GM12878 (cell line): Measurements from ENCODE around the gene CRYGN. TPM values are rescaled to one million over a fixed set of nuclear protein-coding genes. Genes with fewer than 3 reads are reported as not detected.

Experiments
- ATAC-seq: fragments of 200-7000 bp; cut with Tn5 transposase; 3 replicates; pipeline ENCODE4 v1.9.1; 2020; ENCODE audit warnings: mild to moderate bottlenecking, moderate library complexity
- BruUV-seq: library from RNA; stranded (reverse); fragments of 400-500 nt; replicated peaks from 2 replicates; lab custom pipeline; 2021; lab: Mats Ljungman, UMichigan
- CTCF ChIA-PET: fragments of 300-600 bp; sonication (Branson Sonifier 250); formaldehyde crosslinking; extraction: SDS; loops from one replicate; lab custom pipeline; 2021; ENCODE audit warnings: inconsistent platforms; lab: Yijun Ruan, JAX
- POLR2A ChIA-PET: fragments of 350-600 bp; formaldehyde crosslinking; extraction: SDS; loops from one replicate; lab custom pipeline; 2021; ENCODE audit warnings: inconsistent platforms; lab: Charles Lee
- RAD21 ChIA-PET: fragments of 300-600 bp; sonication (Branson Sonifier 250); formaldehyde crosslinking; loops from one replicate; lab custom pipeline; 2023; ENCODE audit warnings: antibody characterized with exemption; ENCODE audit not compliant: unreplicated experiment; lab: Charles Lee
- SMC1A ChIA-PET: fragments of 300-600 bp; sonication (Branson Sonifier 250); formaldehyde crosslinking; loops from one replicate; lab custom pipeline; 2023; ENCODE audit not compliant: unreplicated experiment, uncharacterized antibody; lab: Charles Lee
- DNase-seq: peaks from one replicate; pipeline ENCODE4 v3.0.0-alpha.2; 2011; ENCODE audit warnings: low read depth, low spot score
- FAIRE-seq: peaks from 3 replicates; lab custom pipeline; 2011; peaks lifted over from hg19 to GRCh38; lab: Jason Lieb, UNC
- H2AFZ ChIP-seq: 2 replicates; pipeline ENCODE4 v1.6.0; 2011; ENCODE audit warnings: low read depth, low read length, control low read depth; ENCODE audit not compliant: control insufficient read depth
- H3K27ac ChIP-seq: 2 replicates; pipeline ENCODE4 v1.5.1; 2011; ENCODE audit warnings: control low read depth; ENCODE audit not compliant: control insufficient read depth, insufficient read depth
- H3K27me3 ChIP-seq, 2 experiments: replicated peaks in 1 of 2; 2 replicates each; pipeline versions ENCODE4 v1.6.0 to v1.6.1; 2011; ENCODE audit warnings: low read length in 1 of 2; ENCODE audit not compliant: control insufficient read depth in 2 of 2, insufficient read depth in 2 of 2
- H3K36me3 ChIP-seq, 2 experiments: 2 replicates each; pipeline ENCODE4 v1.5.1; 2011; ENCODE audit warnings: low read length in 1 of 2; ENCODE audit not compliant: control insufficient read depth in 2 of 2, insufficient read depth in 2 of 2
- H3K4me1 ChIP-seq: 2 replicates; pipeline ENCODE4 v1.6.1; 2011; ENCODE audit warnings: mild to moderate bottlenecking, low read length, moderate library complexity, mixed read lengths; ENCODE audit not compliant: control insufficient read depth, insufficient read depth
- H3K4me2 ChIP-seq: 2 replicates; pipeline ENCODE4 v1.6.0; 2011; ENCODE audit warnings: control low read depth; ENCODE audit not compliant: control insufficient read depth, insufficient read depth
- H3K4me3 ChIP-seq: fragments of 200-600 bp; sonication (generic); 2 replicates; pipeline ENCODE4 v1.5.1; 2016
- H3K79me2 ChIP-seq: 2 replicates; pipeline ENCODE4 v1.6.0; 2011; ENCODE audit warnings: low read length; ENCODE audit not compliant: control insufficient read depth, insufficient read depth
- H3K9ac ChIP-seq: 2 replicates; pipeline ENCODE4 v1.8.0; 2011; ENCODE audit warnings: low read length, control low read depth, mixed read lengths; ENCODE audit not compliant: control insufficient read depth, insufficient read depth
- H3K9me3 ChIP-seq: replicated peaks from 3 replicates; pipeline ENCODE4 v1.5.1; 2011; ENCODE audit warnings: mild to moderate bottlenecking, low read length; ENCODE audit not compliant: control insufficient read depth, insufficient read depth
- H4K20me1 ChIP-seq: 2 replicates; pipeline ENCODE4 v1.6.0; 2011; ENCODE audit not compliant: control insufficient read depth, insufficient read depth
- CBFB ChIP-seq: IDR thresholded peaks from 2 replicates; pipeline ENCODE4 v1.6.1; 2016; ENCODE audit warnings: antibody characterized with exemption, low read depth
- CREB1 ChIP-seq: IDR thresholded peaks from 2 replicates; pipeline ENCODE4 v1.6.1; 2012; ENCODE audit warnings: low read depth, mild to moderate bottlenecking, inconsistent platforms
- DPF2 ChIP-seq: fragments of 450-650 bp; IDR thresholded peaks from 2 replicates; pipeline ENCODE4 v1.6.1; 2017; ENCODE audit warnings: mild to moderate bottlenecking
- ELK1 ChIP-seq: IDR thresholded peaks from 2 replicates; pipeline ENCODE4 v1.6.1; 2012; ENCODE audit warnings: low read depth, low read length, improper control_type of control experiment
- ETV6 ChIP-seq, 2 experiments: fragments of 450-650 bp in 1 of 2; IDR thresholded peaks in 1 of 2; conservative IDR thresholded peaks in 1 of 2; 2 replicates each; pipeline ENCODE4 v1.6.1; 2014; ENCODE audit warnings: antibody characterized with exemption in 1 of 2, borderline replicate concordance in 1 of 2, low read depth in 1 of 2, mild to moderate bottlenecking in 1 of 2, moderate library complexity in 1 of 2
- IKZF1 ChIP-seq: fragments of 450-650 bp; conservative IDR thresholded peaks from 2 replicates; pipeline ENCODE4 v1.6.1; 2017; ENCODE audit warnings: antibody characterized with exemption, mild to moderate bottlenecking
- KAT2A ChIP-seq: conservative IDR thresholded peaks from 2 replicates; pipeline ENCODE4 v1.6.1; 2011; ENCODE audit warnings: low read depth, low read length; ENCODE audit not compliant: control insufficient read depth
- LARP7 ChIP-seq: fragments of 450-650 bp; IDR thresholded peaks from 2 replicates; pipeline ENCODE4 v1.6.1; 2017; ENCODE audit warnings: mild to moderate bottlenecking
- MYC ChIP-seq: IDR thresholded peaks from 2 replicates; pipeline ENCODE4 v1.6.1; 2011; ENCODE audit warnings: mild to moderate bottlenecking, low read length, moderate library complexity, inconsistent platforms; ENCODE audit not compliant: insufficient read depth, insufficient replicate concordance, insufficient read length, severe bottlenecking
- NRF1 ChIP-seq: conservative IDR thresholded peaks from 2 replicates; pipeline ENCODE4 v1.6.1; 2011; ENCODE audit warnings: mild to moderate bottlenecking, low read depth, low read length, improper control_type of control experiment
- POU2F2 ChIP-seq: IDR thresholded peaks from 3 replicates; pipeline ENCODE4 v1.6.1; 2011; ENCODE audit warnings: low read depth, mild to moderate bottlenecking, low read length, borderline replicate concordance
- RAD21 ChIP-seq: IDR thresholded peaks from 2 replicates; pipeline ENCODE4 v1.6.1; 2011; ENCODE audit warnings: mild to moderate bottlenecking, low read depth, low read length, moderate library complexity; ENCODE audit not compliant: insufficient read depth
- RAD51 ChIP-seq: fragments of 450-650 bp; IDR thresholded peaks from 2 replicates; pipeline ENCODE4 v1.6.1; 2016; ENCODE audit warnings: moderate library complexity, mild to moderate bottlenecking, inconsistent platforms
- SMARCA5 ChIP-seq: fragments of 450-650 bp; IDR thresholded peaks from 2 replicates; pipeline ENCODE4 v1.6.1; 2017; ENCODE audit warnings: mild to moderate bottlenecking
- TCF12 ChIP-seq: IDR thresholded peaks from 2 replicates; pipeline ENCODE4 v1.6.1; 2011; ENCODE audit warnings: low read depth, mild to moderate bottlenecking, low read length
- ZNF622 ChIP-seq: fragments of 450-650 bp; IDR thresholded peaks from 2 replicates; pipeline ENCODE4 v1.6.1; 2017; ENCODE audit warnings: mild to moderate bottlenecking, inconsistent platforms
- WGBS: methylation state at CpG from one replicate; pipeline ENCODE4 v1.1.6; 2016; ENCODE audit warnings: low lambda C conversion rate; ENCODE audit not compliant: insufficient replicate concordance, insufficient coverage; ENCODE audit errors: missing lambda C conversion rate; 5-methylcytosine and 5-hydroxymethylcytosine counted together
- in situ Hi-C: fragments of 300-500 bp; cut with MboI; formaldehyde crosslinking; loops from 9 replicates; pipeline ENCODE4 v1.14.3; 2018; ENCODE audit warnings: mixed read lengths
- intact Hi-C: fragments of 100-400 bp; cut with micrococcal nuclease; formaldehyde crosslinking; loops from one replicate; pipeline ENCODE4 v1.14.2; 2022; ENCODE audit not compliant: unreplicated experiment
- polyA plus RNA-seq, 11 experiments: library from polyadenylated mRNA; depleted of rRNA in 4 of 11; unstranded in 6 of 11; stranded (reverse) in 5 of 11; fragments of >200 nt; fragmentation: Nextera tagmentation in 4 of 11; fragmentation: Illumina TruSeq in 1 of 11; extraction: Ambion mirVana in 4 of 11; extraction: Trizol in 1 of 11; gene quantifications; 1 replicate in 1 of 11; 2 replicates in 10 of 11; pipeline versions ENCODE4 v1.2.1 to v1.2.3, GENCODE V29; 2011 to 2016; ENCODE audit warnings: inconsistent platforms in 2 of 11, missing spikeins in 2 of 11, low read depth in 1 of 11
- total RNA-seq, 4 experiments: library from RNA; depleted of rRNA in 3 of 4; stranded (reverse); fragments of >200 nt in 3 of 4; fragmentation: Illumina TruSeq in 1 of 4; extraction: Trizol in 1 of 4; gene quantifications; 2 replicates each; pipeline versions ENCODE4 v1.2.1 to v1.2.3, GENCODE V29; 2013 to 2021
- TF ChIP-seq, protein P1 (sequence below): IDR thresholded peaks from 2 replicates; pipeline ENCODE4 v1.6.1; 2012; ENCODE audit warnings: mild to moderate bottlenecking, low read depth, low read length
- TF ChIP-seq, protein P2 (sequence below): fragments of 450-650 bp; IDR thresholded peaks from 2 replicates; pipeline ENCODE4 v1.6.1; 2017; ENCODE audit warnings: low read depth, mild to moderate bottlenecking, moderate library complexity

CRYGN gene
- total and polyA plus RNA-seq, 10 of the 15 experiments (the other 5 are each of a cell fraction or from before 2014, with no cell fraction given), result not detected

- Histone ChIP-seq H3K4me1 (no peaks in the 10 kb centered on the region), H3K36me3 (no peaks in the 10 kb centered on the region), H2AFZ (no peak overlapping the region), H3K27me3 (no peaks in the 10 kb centered on the region; a peak in 1 of 4 replicates), H3K4me2 (no peak overlapping the region), H3K79me2 (no peaks in the 10 kb centered on the region), H3K27ac (no peak overlapping the region), H3K9me3 (peaks cover 9% of the 10 kb centered on the region), H3K4me3 (no peak overlapping the region), H3K9ac (no peak overlapping the region), H4K20me1 (no peaks in the 10 kb centered on the region)
- no peak for DNase-seq
- ChIA-PET CTCF (interaction anchor here (0.6 kb wide), 1 partner anchor 27 kb away, joined by 3 read pairs; no protein-coding TSS in a partner anchor), SMC1A (no interaction called here), RAD21 (no interaction called here), POLR2A (no interaction called here)
- intact Hi-C loops (no loop called here), in situ Hi-C loops (no loop called here)
- BruUV-seq, result no TSS peak
- no peak for ATAC-seq
- no peak for FAIRE-seq
- WGBS, result 42% methylated on average over 5 of the region's 5 CpGs
- TF ChIP-seq ZNF622 (no peak), POU2F2 (no peak), CBFB (no peak), SMARCA5 (no peak), RAD51 (no peak), KAT2A (no peak), DPF2 (no peak), NRF1 (no peak), ELK1 (no peak), TCF12 (no peak), ETV6 (conservative IDR thresholded peaks at IDR 0.05 in 1 of 2, IDR thresholded peaks at IDR 0.05 in 1 of 2; ENCODE audit: borderline replicate concordance in 1 of 2, low read depth in 1 of 2) (no peak), MYC (no peak), IKZF1 (no peak), LARP7 (no peak), RAD21 (no peak), CREB1 (no peak)
- TF ChIP-seq, protein P1, sequence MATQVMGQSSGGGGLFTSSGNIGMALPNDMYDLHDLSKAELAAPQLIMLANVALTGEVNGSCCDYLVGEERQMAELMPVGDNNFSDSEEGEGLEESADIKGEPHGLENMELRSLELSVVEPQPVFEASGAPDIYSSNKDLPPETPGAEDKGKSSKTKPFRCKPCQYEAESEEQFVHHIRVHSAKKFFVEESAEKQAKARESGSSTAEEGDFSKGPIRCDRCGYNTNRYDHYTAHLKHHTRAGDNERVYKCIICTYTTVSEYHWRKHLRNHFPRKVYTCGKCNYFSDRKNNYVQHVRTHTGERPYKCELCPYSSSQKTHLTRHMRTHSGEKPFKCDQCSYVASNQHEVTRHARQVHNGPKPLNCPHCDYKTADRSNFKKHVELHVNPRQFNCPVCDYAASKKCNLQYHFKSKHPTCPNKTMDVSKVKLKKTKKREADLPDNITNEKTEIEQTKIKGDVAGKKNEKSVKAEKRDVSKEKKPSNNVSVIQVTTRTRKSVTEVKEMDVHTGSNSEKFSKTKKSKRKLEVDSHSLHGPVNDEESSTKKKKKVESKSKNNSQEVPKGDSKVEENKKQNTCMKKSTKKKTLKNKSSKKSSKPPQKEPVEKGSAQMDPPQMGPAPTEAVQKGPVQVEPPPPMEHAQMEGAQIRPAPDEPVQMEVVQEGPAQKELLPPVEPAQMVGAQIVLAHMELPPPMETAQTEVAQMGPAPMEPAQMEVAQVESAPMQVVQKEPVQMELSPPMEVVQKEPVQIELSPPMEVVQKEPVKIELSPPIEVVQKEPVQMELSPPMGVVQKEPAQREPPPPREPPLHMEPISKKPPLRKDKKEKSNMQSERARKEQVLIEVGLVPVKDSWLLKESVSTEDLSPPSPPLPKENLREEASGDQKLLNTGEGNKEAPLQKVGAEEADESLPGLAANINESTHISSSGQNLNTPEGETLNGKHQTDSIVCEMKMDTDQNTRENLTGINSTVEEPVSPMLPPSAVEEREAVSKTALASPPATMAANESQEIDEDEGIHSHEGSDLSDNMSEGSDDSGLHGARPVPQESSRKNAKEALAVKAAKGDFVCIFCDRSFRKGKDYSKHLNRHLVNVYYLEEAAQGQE, result no peak
- TF ChIP-seq, protein P2, sequence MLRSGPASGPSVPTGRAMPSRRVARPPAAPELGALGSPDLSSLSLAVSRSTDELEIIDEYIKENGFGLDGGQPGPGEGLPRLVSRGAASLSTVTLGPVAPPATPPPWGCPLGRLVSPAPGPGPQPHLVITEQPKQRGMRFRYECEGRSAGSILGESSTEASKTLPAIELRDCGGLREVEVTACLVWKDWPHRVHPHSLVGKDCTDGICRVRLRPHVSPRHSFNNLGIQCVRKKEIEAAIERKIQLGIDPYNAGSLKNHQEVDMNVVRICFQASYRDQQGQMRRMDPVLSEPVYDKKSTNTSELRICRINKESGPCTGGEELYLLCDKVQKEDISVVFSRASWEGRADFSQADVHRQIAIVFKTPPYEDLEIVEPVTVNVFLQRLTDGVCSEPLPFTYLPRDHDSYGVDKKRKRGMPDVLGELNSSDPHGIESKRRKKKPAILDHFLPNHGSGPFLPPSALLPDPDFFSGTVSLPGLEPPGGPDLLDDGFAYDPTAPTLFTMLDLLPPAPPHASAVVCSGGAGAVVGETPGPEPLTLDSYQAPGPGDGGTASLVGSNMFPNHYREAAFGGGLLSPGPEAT, result no peak
Measured at GRCh38 chr7:151423936-151424335, 16.0 kb downstream of the CRYGN start.
